Natural killer cell (primary cell): ENCODE measurements around the gene CHST15. TPM values are rescaled to one million over a fixed set of nuclear protein-coding genes. Genes with fewer than 3 reads are reported as not detected.

Source experiments
- ATAC-seq, 3 donors: fragments of 150-1000 bp in 2 of 3; fragments of 200-7000 bp in 1 of 3; cut with Tn5 transposase; 1 replicate in 1 of 3; 2 replicates in 2 of 3; pipeline ENCODE4 v1.10.0; 2021; ENCODE audit warnings: mild to moderate bottlenecking in 2 of 3, moderate library complexity in 2 of 3
- DNase-seq, 2 donors: peaks; one replicate each; pipeline versions ENCODE4 v3.0.0 to v3.0.0-alpha.2; 2013 to 2021; ENCODE audit warnings: mixed read lengths in 1 of 2
- H3K27ac ChIP-seq: one replicate; pipeline ENCODE4 v1.5.1; 2013; ENCODE audit warnings: mild to moderate bottlenecking, low read length
- H3K27me3 ChIP-seq: one replicate; pipeline ENCODE4 v1.6.1; 2013; ENCODE audit warnings: low read length; ENCODE audit not compliant: control insufficient read depth, insufficient read depth
- H3K36me3 ChIP-seq: one replicate; pipeline ENCODE4 v1.6.1; 2013; ENCODE audit warnings: low read length; ENCODE audit not compliant: control insufficient read depth, insufficient read depth
- H3K4me1 ChIP-seq: one replicate; pipeline ENCODE4 v1.6.1; 2013; ENCODE audit warnings: low read length; ENCODE audit not compliant: control insufficient read depth, insufficient read depth
- H3K4me3 ChIP-seq: one replicate; pipeline ENCODE4 v1.5.1; 2013; ENCODE audit warnings: low read length
- H3K9me3 ChIP-seq: one replicate; pipeline ENCODE4 v1.6.1; 2013; ENCODE audit warnings: low read length; ENCODE audit not compliant: control insufficient read depth, insufficient read depth
- H3K27ac Mint-ChIP-seq, 2 donors: one replicate each; pipeline ENCODE4 v1.8.0; 2022; ENCODE audit warnings: mild to moderate bottlenecking in 2 of 2, mixed read lengths in 2 of 2, moderate library complexity in 1 of 2
- H3K27me3 Mint-ChIP-seq, 2 donors: one replicate each; pipeline ENCODE4 v1.8.0; 2022; ENCODE audit warnings: low read depth in 2 of 2, mixed read lengths in 2 of 2
- H3K36me3 Mint-ChIP-seq: one replicate; pipeline ENCODE4 v1.8.0; 2022; ENCODE audit warnings: mixed read lengths
- H3K4me1 Mint-ChIP-seq, 2 donors: one replicate each; pipeline ENCODE4 v1.8.0; 2022; ENCODE audit warnings: mixed read lengths in 2 of 2
- H3K4me3 Mint-ChIP-seq: one replicate; pipeline ENCODE4 v1.8.0; 2022; ENCODE audit warnings: mild to moderate bottlenecking, moderate library complexity, mixed read lengths
- H3K9me3 Mint-ChIP-seq, 2 donors: one replicate each; pipeline ENCODE4 v1.8.0; 2022; ENCODE audit warnings: mixed read lengths in 2 of 2
- WGBS: methylation state at CpG from one replicate; pipeline ENCODE4 v1.1.7; 2013; ENCODE audit warnings: missing lambda C conversion rate; ENCODE audit not compliant: insufficient coverage; 5-methylcytosine and 5-hydroxymethylcytosine counted together
- intact Hi-C: fragments of 100-400 bp; cut with micrococcal nuclease; formaldehyde crosslinking; loops from one replicate; pipeline ENCODE4 v1.14.2; 2022
- total RNA-seq, 4 donors: library from RNA; stranded (reverse); fragments of 120-200 nt in 1 of 4; gene quantifications; one replicate each; pipeline versions ENCODE4 v1.2.3 to v1.2.4, GENCODE V29; 2013 to 2022
- TF ChIP-seq, protein P1 (sequence below): fragments of 200-600 bp; IDR thresholded peaks from one replicate; pipeline ENCODE4 v1.8.0; 2022; ENCODE audit warnings: antibody characterized with exemption

The CHST15 gene
- total RNA-seq, 3 donors from 2014 or later (not counting 1 experiment from before 2014, with no cell fraction given): 1.9 to 11.9 (median 8.7) TPM

DNA sequence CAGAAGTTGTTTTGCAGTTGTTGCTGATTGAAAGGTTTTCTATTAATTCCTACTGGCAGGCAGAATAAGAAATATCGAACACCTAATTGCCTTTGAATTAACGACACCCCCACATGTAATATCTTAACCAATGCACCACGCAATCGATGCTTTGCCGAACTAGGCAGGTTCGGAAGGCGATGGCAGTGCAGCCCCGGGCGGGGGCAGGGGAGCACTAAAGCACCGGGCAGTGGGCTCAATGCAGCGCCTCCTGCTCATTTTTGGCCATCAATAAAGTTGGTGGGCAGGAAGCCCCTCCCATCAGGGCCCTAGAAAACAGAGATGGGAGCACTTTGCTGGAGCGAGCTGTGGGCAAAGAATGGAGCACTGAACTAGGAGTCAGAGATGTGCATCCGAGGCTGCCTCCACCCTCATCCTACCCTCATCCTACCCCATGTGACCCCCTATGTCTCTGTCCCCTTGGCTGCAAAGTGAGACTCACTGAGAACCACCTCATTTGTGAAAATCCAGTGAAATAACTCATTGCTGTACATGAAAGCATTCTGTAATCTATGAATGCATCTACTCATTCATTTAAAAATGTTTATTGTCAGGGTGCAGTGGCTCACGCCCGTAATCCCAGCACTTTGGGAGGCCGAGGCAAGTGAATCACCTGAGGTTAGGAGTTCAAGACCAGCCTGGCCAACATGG is 19.6 kb upstream of the CHST15 start:
- H3K27ac Mint-ChIP-seq: no peak overlapping the region
- intact Hi-C loops: no loop called here
- H3K4me3 Mint-ChIP-seq: no peak overlapping the region
- H3K4me1 Mint-ChIP-seq: no peaks in the 10 kb centered on the region
- peaks cover 5 to 10% of the 10 kb centered on the region in 2 donors for H3K27me3 Mint-ChIP-seq
- peaks cover 14% of the 10 kb centered on the region for H3K4me1 ChIP-seq
- H3K9me3 ChIP-seq: no peaks in the 10 kb centered on the region
- 88% methylated on average over 16 of the region's 16 CpGs for WGBS
- ATAC-seq (no peak), DNase-seq (no peak)
- no peaks in the 10 kb centered on the region for H3K36me3 Mint-ChIP-seq
- H3K4me3 ChIP-seq: no peak overlapping the region
- H3K27ac ChIP-seq: no peak overlapping the region
- H3K36me3 ChIP-seq: no peaks in the 10 kb centered on the region
- no peaks in the 10 kb centered on the region for H3K27me3 ChIP-seq
- H3K9me3 Mint-ChIP-seq: no peaks in the 10 kb centered on the region
- TF ChIP-seq, protein P1, sequence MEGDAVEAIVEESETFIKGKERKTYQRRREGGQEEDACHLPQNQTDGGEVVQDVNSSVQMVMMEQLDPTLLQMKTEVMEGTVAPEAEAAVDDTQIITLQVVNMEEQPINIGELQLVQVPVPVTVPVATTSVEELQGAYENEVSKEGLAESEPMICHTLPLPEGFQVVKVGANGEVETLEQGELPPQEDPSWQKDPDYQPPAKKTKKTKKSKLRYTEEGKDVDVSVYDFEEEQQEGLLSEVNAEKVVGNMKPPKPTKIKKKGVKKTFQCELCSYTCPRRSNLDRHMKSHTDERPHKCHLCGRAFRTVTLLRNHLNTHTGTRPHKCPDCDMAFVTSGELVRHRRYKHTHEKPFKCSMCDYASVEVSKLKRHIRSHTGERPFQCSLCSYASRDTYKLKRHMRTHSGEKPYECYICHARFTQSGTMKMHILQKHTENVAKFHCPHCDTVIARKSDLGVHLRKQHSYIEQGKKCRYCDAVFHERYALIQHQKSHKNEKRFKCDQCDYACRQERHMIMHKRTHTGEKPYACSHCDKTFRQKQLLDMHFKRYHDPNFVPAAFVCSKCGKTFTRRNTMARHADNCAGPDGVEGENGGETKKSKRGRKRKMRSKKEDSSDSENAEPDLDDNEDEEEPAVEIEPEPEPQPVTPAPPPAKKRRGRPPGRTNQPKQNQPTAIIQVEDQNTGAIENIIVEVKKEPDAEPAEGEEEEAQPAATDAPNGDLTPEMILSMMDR: no peak

DNA sequence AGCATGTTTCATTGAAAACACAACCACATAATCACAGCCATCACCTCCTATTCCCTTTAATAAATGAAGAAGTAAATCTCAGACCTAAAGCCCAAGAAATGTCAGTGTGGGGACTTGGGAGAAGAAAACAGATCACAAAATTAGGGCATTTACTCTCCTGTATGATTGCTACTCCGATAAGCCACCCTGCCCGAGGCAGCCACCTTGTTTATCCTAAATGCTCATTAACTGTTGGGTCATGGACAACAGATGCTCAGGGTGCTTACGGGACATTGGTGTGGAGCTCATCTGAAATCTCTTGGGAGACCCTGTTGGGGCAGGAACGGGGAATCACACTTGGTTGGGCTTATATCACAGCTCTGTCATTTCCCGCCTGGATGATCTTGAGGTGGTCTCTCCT is 17.5 kb upstream of the CHST15 start:
- Mint-ChIP-seq H3K27ac (no peak overlapping the region), H3K4me1 (no peaks in the 10 kb centered on the region), H3K4me3 (no peak overlapping the region), H3K9me3 (no peaks in the 10 kb centered on the region), H3K27me3 (peaks cover 13 to 15% of the 10 kb centered on the region in 2 donors), H3K36me3 (no peaks in the 10 kb centered on the region)
- TF ChIP-seq, protein P1: no peak
- WGBS: 86% methylated on average over 5 of the region's 5 CpGs
- intact Hi-C loops: no loop called here
- no peak for DNase-seq
- no peaks in the 10 kb centered on the region for H3K9me3 ChIP-seq
- no peak overlapping the region for H3K27ac ChIP-seq
- no peak for ATAC-seq
- peaks cover 11% of the 10 kb centered on the region for H3K4me1 ChIP-seq
- H3K27me3 ChIP-seq: no peaks in the 10 kb centered on the region
- H3K4me3 ChIP-seq: no peak overlapping the region
- H3K36me3 ChIP-seq: no peaks in the 10 kb centered on the region

DNA sequence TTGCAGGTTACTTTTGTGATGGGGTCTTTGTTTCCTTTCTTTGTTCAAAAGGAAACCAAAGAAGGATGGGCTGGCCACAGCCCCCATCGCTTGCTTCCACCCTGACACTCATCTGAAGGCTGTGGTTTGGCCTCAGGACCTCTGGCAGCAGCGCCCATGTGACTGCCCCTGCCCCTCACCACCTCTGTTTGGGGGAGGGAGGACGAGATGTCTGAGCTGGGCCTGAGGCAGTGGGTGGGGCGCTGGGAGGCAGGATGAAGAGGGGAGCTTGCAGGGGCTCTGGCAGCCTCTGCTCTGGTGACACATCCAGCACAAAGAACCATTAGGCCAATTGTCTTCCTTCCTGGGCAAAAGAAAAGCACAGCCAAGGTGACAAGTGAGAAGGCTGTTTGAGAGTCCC is 15.9 kb upstream of the CHST15 start:
- no peak overlapping the region for H3K27ac Mint-ChIP-seq
- ATAC-seq (no peak), DNase-seq (no peak)
- no peaks in the 10 kb centered on the region for H3K9me3 Mint-ChIP-seq
- H3K4me1 Mint-ChIP-seq: no peaks in the 10 kb centered on the region
- H3K36me3 Mint-ChIP-seq: no peaks in the 10 kb centered on the region
- intact Hi-C loops: no loop called here
- 11% methylated on average over 3 of the region's 4 CpGs for WGBS
- TF ChIP-seq, protein P1: no peak
- H3K4me1 ChIP-seq: peaks cover 17% of the 10 kb centered on the region
- no peaks in the 10 kb centered on the region for H3K36me3 ChIP-seq
- no peak overlapping the region for H3K4me3 ChIP-seq
- H3K9me3 ChIP-seq: no peaks in the 10 kb centered on the region
- no peaks in the 10 kb centered on the region for H3K27me3 ChIP-seq
- peaks cover 13 to 14% of the 10 kb centered on the region in 2 donors for H3K27me3 Mint-ChIP-seq
- no peak overlapping the region for H3K27ac ChIP-seq
- H3K4me3 Mint-ChIP-seq: no peak overlapping the region

DNA sequence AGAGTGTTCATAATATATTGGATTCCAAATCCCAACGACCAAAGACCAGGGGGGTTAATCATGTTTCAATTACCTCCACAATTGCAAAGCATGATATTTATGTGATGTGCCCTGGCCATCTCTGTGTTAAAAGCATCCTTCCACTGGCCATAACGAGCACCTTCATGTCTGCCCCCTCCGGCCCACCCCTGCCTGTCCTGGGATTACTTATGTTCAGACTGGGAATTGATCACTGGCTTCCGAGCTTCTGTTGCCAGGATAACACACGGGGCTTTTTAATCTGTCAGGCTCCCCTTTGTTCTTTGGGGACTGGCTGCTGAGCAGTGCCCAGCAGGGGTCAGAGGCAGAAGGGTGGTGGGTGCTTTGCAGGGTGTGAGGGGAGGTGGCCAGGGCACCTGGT is 13.7 kb upstream of the CHST15 start:
- TF ChIP-seq, protein P1: no peak
- WGBS: 70% methylated on average over 5 of the region's 5 CpGs
- H3K27ac Mint-ChIP-seq: no peak overlapping the region
- H3K36me3 Mint-ChIP-seq: no peaks in the 10 kb centered on the region
- Histone ChIP-seq H3K9me3 (no peaks in the 10 kb centered on the region), H3K27ac (no peak overlapping the region), H3K4me1 (peaks cover 17% of the 10 kb centered on the region), H3K36me3 (no peaks in the 10 kb centered on the region), H3K4me3 (no peak overlapping the region), H3K27me3 (no peaks in the 10 kb centered on the region)
- no peak for ATAC-seq
- DNase-seq: no peak
- peaks cover 11 to 13% of the 10 kb centered on the region in 2 donors for H3K27me3 Mint-ChIP-seq
- no peak overlapping the region for H3K4me3 Mint-ChIP-seq
- no peaks in the 10 kb centered on the region for H3K9me3 Mint-ChIP-seq
- intact Hi-C loops: no loop called here
- H3K4me1 Mint-ChIP-seq: no peaks in the 10 kb centered on the region
